H9 (cell line): ENCODE results near the gene RAB31. TPM values are rescaled to one million over a fixed set of nuclear protein-coding genes. Genes with fewer than 3 reads are reported as not detected.

Experiments
- DNase-seq: peaks from one replicate; pipeline ENCODE4 v3.0.0-alpha.2; 2017
- H2AFZ ChIP-seq: one replicate; pipeline ENCODE4 v1.6.1; 2013; ENCODE audit warnings: mild to moderate bottlenecking, low read length, control low read depth, moderate library complexity
- H2AK5ac ChIP-seq: 2 replicates; pipeline ENCODE4 v1.6.1; 2013; ENCODE audit warnings: low read length, control low read depth, mixed read lengths; ENCODE audit not compliant: insufficient read length
- H2BK120ac ChIP-seq: one replicate; pipeline ENCODE4 v1.6.1; 2013; ENCODE audit warnings: low read depth, mild to moderate bottlenecking, low read length, control low read depth, inconsistent platforms; ENCODE audit not compliant: poor library complexity, severe bottlenecking
- H2BK12ac ChIP-seq: 2 replicates; pipeline ENCODE4 v1.6.1; 2013; ENCODE audit warnings: low read length, control low read depth, mixed read lengths, low read depth; ENCODE audit not compliant: insufficient read length
- H2BK15ac ChIP-seq: 2 replicates; pipeline ENCODE4 v1.6.1; 2013; ENCODE audit warnings: low read depth, low read length, control low read depth
- H2BK20ac ChIP-seq: one replicate; pipeline ENCODE4 v1.6.1; 2013; ENCODE audit warnings: low read depth, mild to moderate bottlenecking, low read length, control low read depth, inconsistent platforms; ENCODE audit not compliant: poor library complexity, severe bottlenecking
- H2BK5ac ChIP-seq: 2 replicates; pipeline ENCODE4 v1.6.1; 2013; ENCODE audit warnings: low read length, control low read depth, mixed read lengths; ENCODE audit not compliant: insufficient read length
- H3K14ac ChIP-seq: 2 replicates; pipeline ENCODE4 v1.6.1; 2013; ENCODE audit warnings: low read length, control low read depth; ENCODE audit not compliant: insufficient read depth
- H3K18ac ChIP-seq: 2 replicates; pipeline ENCODE4 v1.6.1; 2013; ENCODE audit warnings: low read depth, mild to moderate bottlenecking, mixed read lengths, low read length, control low read depth; ENCODE audit not compliant: insufficient read length
- H3K23ac ChIP-seq: 2 replicates; pipeline ENCODE4 v1.6.1; 2013; ENCODE audit warnings: low read length, control low read depth, mixed read lengths, low read depth; ENCODE audit not compliant: insufficient read length
- H3K23me2 ChIP-seq: 2 replicates; pipeline ENCODE4 v1.6.1; 2013; ENCODE audit warnings: low read depth, mild to moderate bottlenecking, mixed read lengths, low read length, control low read depth; ENCODE audit not compliant: insufficient read length, poor library complexity, severe bottlenecking
- H3K27ac ChIP-seq: 2 replicates; pipeline ENCODE4 v1.5.1; 2013; ENCODE audit warnings: low read length, control low read depth, mixed read lengths, low read depth; ENCODE audit not compliant: insufficient read length
- H3K27me3 ChIP-seq: 2 replicates; pipeline ENCODE4 v1.6.1; 2013; ENCODE audit warnings: low read length, control low read depth, inconsistent platforms; ENCODE audit not compliant: insufficient read depth
- H3K4ac ChIP-seq: 2 replicates; pipeline ENCODE4 v1.6.1; 2013; ENCODE audit warnings: low read depth, mild to moderate bottlenecking, control low read depth, inconsistent platforms, low read length, moderate library complexity
- H3K4me1 ChIP-seq: 2 replicates; pipeline ENCODE4 v1.6.1; 2013; ENCODE audit warnings: low read length, control low read depth, inconsistent platforms; ENCODE audit not compliant: insufficient read depth
- H3K4me2 ChIP-seq: 2 replicates; pipeline ENCODE4 v1.6.1; 2013; ENCODE audit warnings: low read length, control low read depth, mixed read lengths; ENCODE audit not compliant: insufficient read length, insufficient read depth
- H3K56ac ChIP-seq: 2 replicates; pipeline ENCODE4 v1.6.1; 2013; ENCODE audit warnings: low read depth, mild to moderate bottlenecking, mixed read lengths, low read length, control low read depth; ENCODE audit not compliant: insufficient read length
- H3K79me1 ChIP-seq: 2 replicates; pipeline ENCODE4 v1.6.1; 2013; ENCODE audit warnings: low read depth, mild to moderate bottlenecking, moderate library complexity, low read length, control low read depth, inconsistent platforms; ENCODE audit not compliant: insufficient read depth, poor library complexity, severe bottlenecking
- H3K79me2 ChIP-seq: 2 replicates; pipeline ENCODE4 v1.6.1; 2013; ENCODE audit warnings: low read length, control low read depth, inconsistent platforms; ENCODE audit not compliant: insufficient read depth
- H3K9ac ChIP-seq: 2 replicates; pipeline ENCODE4 v1.6.1; 2013; ENCODE audit warnings: low read length, control low read depth, mixed read lengths; ENCODE audit not compliant: insufficient read length; ENCODE audit errors: extremely low read depth
- H3K9me3 ChIP-seq: one replicate; pipeline ENCODE4 v1.6.1; 2013; ENCODE audit warnings: low read depth, low read length, inconsistent platforms; ENCODE audit not compliant: control insufficient read depth
- H3T11ph ChIP-seq: one replicate; pipeline ENCODE4 v1.6.1; 2013; ENCODE audit warnings: mild to moderate bottlenecking, low read length, control low read depth, inconsistent platforms
- H4K20me1 ChIP-seq: one replicate; pipeline ENCODE4 v1.6.1; 2013; ENCODE audit not compliant: control insufficient read depth, insufficient read length, insufficient read depth
- H4K5ac ChIP-seq: 2 replicates; pipeline ENCODE4 v1.6.1; 2013; ENCODE audit warnings: low read depth, mild to moderate bottlenecking, mixed read lengths, low read length, control low read depth; ENCODE audit not compliant: insufficient read length
- H4K8ac ChIP-seq: replicated peaks from 2 replicates; pipeline ENCODE4 v1.6.1; 2013; ENCODE audit warnings: low read length, control low read depth, mixed read lengths, low read depth; ENCODE audit not compliant: insufficient read length
- H4K91ac ChIP-seq: 2 replicates; pipeline ENCODE4 v1.6.1; 2013; ENCODE audit warnings: low read depth, mild to moderate bottlenecking, moderate library complexity, mixed read lengths, low read length, control low read depth; ENCODE audit not compliant: insufficient read length
- H3K27ac Mint-ChIP-seq, 3 experiments: 2 replicates in 2 of 3; 3 replicates in 1 of 3; pipeline ENCODE4 v1.8.0; 2020 to 2021; ENCODE audit warnings: mixed read lengths in 3 of 3, mild to moderate bottlenecking in 1 of 3, moderate library complexity in 1 of 3
- H3K27me3 Mint-ChIP-seq: 2 replicates; pipeline ENCODE4 v1.8.0; 2021; ENCODE audit warnings: low read depth, mild to moderate bottlenecking, moderate library complexity, mixed read lengths
- H3K36me3 Mint-ChIP-seq, 3 experiments: 2 replicates in 2 of 3; 3 replicates in 1 of 3; pipeline ENCODE4 v1.8.0; 2020 to 2021; ENCODE audit warnings: low read depth in 3 of 3, mixed read lengths in 3 of 3; ENCODE audit not compliant: insufficient read depth in 1 of 3
- H3K4me1 Mint-ChIP-seq, 2 experiments: 2 replicates each; pipeline ENCODE4 v1.8.0; 2020; ENCODE audit warnings: mixed read lengths in 2 of 2
- H3K4me3 Mint-ChIP-seq, 2 experiments: 2 replicates in 1 of 2; 3 replicates in 1 of 2; pipeline ENCODE4 v1.8.0; 2020 to 2021; ENCODE audit warnings: mild to moderate bottlenecking in 2 of 2, mixed read lengths in 2 of 2, moderate library complexity in 1 of 2
- H3K9me3 Mint-ChIP-seq, 2 experiments: 2 replicates in 1 of 2; 3 replicates in 1 of 2; pipeline ENCODE4 v1.8.0; 2020; ENCODE audit warnings: mild to moderate bottlenecking in 2 of 2, mixed read lengths in 2 of 2, moderate library complexity in 1 of 2
- WGBS: extraction: QIAGEN DNeasy Blood & Tissue Kit; methylation state at CpG from one replicate; pipeline ENCODE4 v1.1.7; 2013; ENCODE audit warnings: missing lambda C conversion rate, low lambda C conversion rate, mixed read lengths; ENCODE audit not compliant: insufficient read length; ENCODE audit errors: extremely low coverage; 5-methylcytosine and 5-hydroxymethylcytosine counted together
- total RNA-seq: library from RNA; stranded (reverse); gene quantifications from 2 replicates; pipeline ENCODE4 v1.2.1, GENCODE V29; 2021
- TF ChIP-seq, protein P1 (sequence below): fragments of 200-600 bp; sonication (generic); conservative IDR thresholded peaks from 3 replicates; pipeline ENCODE4 v1.8.0; 2021; ENCODE audit warnings: antibody characterized with exemption, mild to moderate bottlenecking

The RAB31 gene
- total RNA-seq, 1 experiment from 2014 or later = 22.4 TPM

GRCh38 chr18:9810299-9810698 is 102.2 kb downstream of the RAB31 start:
- no CpG with 5 or more reads among the region's 4 CpGs for WGBS
- Histone ChIP-seq H4K91ac (no peak overlapping the region), H3K9ac (no peak overlapping the region), H2BK20ac (no peak overlapping the region), H2BK12ac (no peak overlapping the region), H3K79me1 (no peaks in the 10 kb centered on the region), H3K23ac (no peak overlapping the region), H2BK5ac (no peak overlapping the region), H4K5ac (no peak overlapping the region), H4K8ac (no peak overlapping the region), H2BK120ac (no peak overlapping the region), H3K18ac (no peak overlapping the region), H3K56ac (no peak overlapping the region), H3K23me2 (no peaks in the 10 kb centered on the region), H2BK15ac (no peak overlapping the region), H2AK5ac (no peak overlapping the region), H3K27me3 (no peaks in the 10 kb centered on the region), H3K4me2 (no peak overlapping the region), H2AFZ (no peak overlapping the region), H3K14ac (no peak overlapping the region), H3K4ac (no peak overlapping the region), H3K27ac (no peak overlapping the region), H3T11ph (no peak overlapping the region), H4K20me1 (no peaks in the 10 kb centered on the region), H3K9me3 (no peaks in the 10 kb centered on the region), H3K4me1 (peaks cover 4% of the 10 kb centered on the region; the same call in 1 of the 2 replicates), H3K79me2 (no peaks in the 10 kb centered on the region)
- Mint-ChIP-seq H3K27ac (no peak overlapping the region), H3K4me3 (no peak overlapping the region), H3K27me3 (no peaks in the 10 kb centered on the region; the same call in 1 of the 2 replicates), H3K4me1 (peaks cover 38 to 42% of the 10 kb centered on the region in 2 experiments), H3K9me3 (peaks cover 4% of the 10 kb centered on the region in 2 experiments), H3K36me3 (peaks cover 5 to 7% (median 5%) of the 10 kb centered on the region in 3 experiments)
- no peak for DNase-seq
- TF ChIP-seq, protein P1, sequence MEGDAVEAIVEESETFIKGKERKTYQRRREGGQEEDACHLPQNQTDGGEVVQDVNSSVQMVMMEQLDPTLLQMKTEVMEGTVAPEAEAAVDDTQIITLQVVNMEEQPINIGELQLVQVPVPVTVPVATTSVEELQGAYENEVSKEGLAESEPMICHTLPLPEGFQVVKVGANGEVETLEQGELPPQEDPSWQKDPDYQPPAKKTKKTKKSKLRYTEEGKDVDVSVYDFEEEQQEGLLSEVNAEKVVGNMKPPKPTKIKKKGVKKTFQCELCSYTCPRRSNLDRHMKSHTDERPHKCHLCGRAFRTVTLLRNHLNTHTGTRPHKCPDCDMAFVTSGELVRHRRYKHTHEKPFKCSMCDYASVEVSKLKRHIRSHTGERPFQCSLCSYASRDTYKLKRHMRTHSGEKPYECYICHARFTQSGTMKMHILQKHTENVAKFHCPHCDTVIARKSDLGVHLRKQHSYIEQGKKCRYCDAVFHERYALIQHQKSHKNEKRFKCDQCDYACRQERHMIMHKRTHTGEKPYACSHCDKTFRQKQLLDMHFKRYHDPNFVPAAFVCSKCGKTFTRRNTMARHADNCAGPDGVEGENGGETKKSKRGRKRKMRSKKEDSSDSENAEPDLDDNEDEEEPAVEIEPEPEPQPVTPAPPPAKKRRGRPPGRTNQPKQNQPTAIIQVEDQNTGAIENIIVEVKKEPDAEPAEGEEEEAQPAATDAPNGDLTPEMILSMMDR = no peak
